Endodermal cell (in vitro differentiated cells): ENCODE data around the gene TMEM116. TPM values are rescaled to one million over a fixed set of nuclear protein-coding genes. Genes with fewer than 3 reads are reported as not detected.

ENCODE experiments used
- DNase-seq: peaks from one replicate; pipeline ENCODE4 v3.0.0-alpha.2; 2017
- H3K27ac ChIP-seq: 2 replicates; pipeline ENCODE4 v1.5.1; 2013; ENCODE audit warnings: mild to moderate bottlenecking, low read depth, low read length, moderate library complexity
- H3K27me3 ChIP-seq: 2 replicates; pipeline ENCODE4 v1.6.1; 2013; ENCODE audit warnings: mild to moderate bottlenecking, low read length, moderate library complexity; ENCODE audit not compliant: insufficient read depth, control insufficient read depth, poor library complexity, severe bottlenecking
- H3K36me3 ChIP-seq: 2 replicates; pipeline ENCODE4 v1.7.0; 2013; ENCODE audit warnings: mild to moderate bottlenecking, low read length, moderate library complexity; ENCODE audit not compliant: control insufficient read depth, insufficient read depth
- H3K4me1 ChIP-seq: one replicate; pipeline ENCODE4 v1.7.0; 2013; ENCODE audit warnings: low read length; ENCODE audit not compliant: control insufficient read depth, insufficient read depth
- H3K4me3 ChIP-seq: 2 replicates; pipeline ENCODE4 v1.5.1; 2013; ENCODE audit warnings: mild to moderate bottlenecking, low read length, moderate library complexity
- H3K9ac ChIP-seq: 2 replicates; pipeline ENCODE4 v1.6.1; 2013; ENCODE audit warnings: mild to moderate bottlenecking, low read length, moderate library complexity; ENCODE audit not compliant: poor library complexity, severe bottlenecking; ENCODE audit errors: extremely low read depth
- H3K9me3 ChIP-seq: 2 replicates; pipeline ENCODE4 v1.6.1; 2013; ENCODE audit warnings: mild to moderate bottlenecking, low read length, moderate library complexity; ENCODE audit not compliant: control insufficient read depth
- H3K27ac Mint-ChIP-seq: 2 replicates; pipeline ENCODE4 v1.8.0; 2020; ENCODE audit warnings: mixed read lengths
- H3K27me3 Mint-ChIP-seq: 2 replicates; pipeline ENCODE4 v1.8.0; 2021; ENCODE audit warnings: mild to moderate bottlenecking, mixed read lengths; ENCODE audit not compliant: insufficient read depth
- H3K36me3 Mint-ChIP-seq: 2 replicates; pipeline ENCODE4 v1.8.0; 2020; ENCODE audit warnings: low read depth, mixed read lengths
- H3K4me1 Mint-ChIP-seq: 2 replicates; pipeline ENCODE4 v1.8.0; 2020; ENCODE audit warnings: mixed read lengths
- H3K4me3 Mint-ChIP-seq: 2 replicates; pipeline ENCODE4 v1.8.0; 2020; ENCODE audit warnings: mild to moderate bottlenecking, moderate library complexity, mixed read lengths
- H3K9me3 Mint-ChIP-seq: 2 replicates; pipeline ENCODE4 v1.8.0; 2020; ENCODE audit warnings: mild to moderate bottlenecking, mixed read lengths
- WGBS, 2 experiments: methylation state at CpG; one replicate each; pipeline versions ENCODE4 v1.1.5 to v1.1.7; 2013; ENCODE audit warnings: missing lambda C conversion rate in 2 of 2, mixed read lengths in 1 of 2; ENCODE audit not compliant: insufficient coverage in 1 of 2, insufficient read length in 1 of 2; 5-methylcytosine and 5-hydroxymethylcytosine counted together
- total RNA-seq, 2 donors: library from RNA; stranded (reverse); fragmentation: NEBNext Ultra II Directional in 1 of 2; extraction: Animal tissue kit (Norgen Biotek cat#: 25700) in 1 of 2; gene quantifications; 2 replicates in 1 of 2; 3 replicates in 1 of 2; pipeline ENCODE4 v1.2.1, GENCODE V29; 2021
- TF ChIP-seq, protein P1 (sequence below): fragments of 200-600 bp; sonication (generic); conservative IDR thresholded peaks from 2 replicates; pipeline ENCODE4 v1.5.0; 2021; ENCODE audit warnings: antibody characterized with exemption, mild to moderate bottlenecking

TMEM116 gene
- total RNA-seq, 2 donors from 2014 or later, result 13.1 to 17.0 TPM

GRCh38 chr12:112008918-112009317 lies 4.0 kb downstream of the TMEM116 start:
- peaks cover 18% of the 10 kb centered on the region for H3K4me1 Mint-ChIP-seq
- no peaks in the 10 kb centered on the region for H3K27me3 ChIP-seq
- peaks cover 10% of the 10 kb centered on the region for H3K9me3 ChIP-seq
- H3K27me3 Mint-ChIP-seq, result no peaks in the 10 kb centered on the region
- 100% methylated on average over 1 of the region's 3 CpGs; no CpG with 5 or more reads in 1 of the 2 experiments for WGBS, 2 experiments
- peaks cover 6% of the 10 kb centered on the region for H3K36me3 Mint-ChIP-seq
- no peak overlapping the region for H3K9ac ChIP-seq
- H3K27ac ChIP-seq, result no peak overlapping the region
- no peaks in the 10 kb centered on the region for H3K9me3 Mint-ChIP-seq
- H3K27ac Mint-ChIP-seq, result no peak overlapping the region
- no peak overlapping the region for H3K4me3 ChIP-seq
- DNase-seq, result no peak
- H3K4me1 ChIP-seq, result no peaks in the 10 kb centered on the region
- TF ChIP-seq, protein P1, sequence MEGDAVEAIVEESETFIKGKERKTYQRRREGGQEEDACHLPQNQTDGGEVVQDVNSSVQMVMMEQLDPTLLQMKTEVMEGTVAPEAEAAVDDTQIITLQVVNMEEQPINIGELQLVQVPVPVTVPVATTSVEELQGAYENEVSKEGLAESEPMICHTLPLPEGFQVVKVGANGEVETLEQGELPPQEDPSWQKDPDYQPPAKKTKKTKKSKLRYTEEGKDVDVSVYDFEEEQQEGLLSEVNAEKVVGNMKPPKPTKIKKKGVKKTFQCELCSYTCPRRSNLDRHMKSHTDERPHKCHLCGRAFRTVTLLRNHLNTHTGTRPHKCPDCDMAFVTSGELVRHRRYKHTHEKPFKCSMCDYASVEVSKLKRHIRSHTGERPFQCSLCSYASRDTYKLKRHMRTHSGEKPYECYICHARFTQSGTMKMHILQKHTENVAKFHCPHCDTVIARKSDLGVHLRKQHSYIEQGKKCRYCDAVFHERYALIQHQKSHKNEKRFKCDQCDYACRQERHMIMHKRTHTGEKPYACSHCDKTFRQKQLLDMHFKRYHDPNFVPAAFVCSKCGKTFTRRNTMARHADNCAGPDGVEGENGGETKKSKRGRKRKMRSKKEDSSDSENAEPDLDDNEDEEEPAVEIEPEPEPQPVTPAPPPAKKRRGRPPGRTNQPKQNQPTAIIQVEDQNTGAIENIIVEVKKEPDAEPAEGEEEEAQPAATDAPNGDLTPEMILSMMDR, result no peak
- peaks cover 12% of the 10 kb centered on the region for H3K36me3 ChIP-seq
- no peak overlapping the region for H3K4me3 Mint-ChIP-seq

GRCh38 chr12:112007945-112008344 lies 5.0 kb downstream of the TMEM116 start:
- Mint-ChIP-seq H3K4me3 (no peak overlapping the region), H3K36me3 (peaks cover 12% of the 10 kb centered on the region), H3K27ac (no peak overlapping the region), H3K4me1 (peaks cover 18% of the 10 kb centered on the region), H3K27me3 (no peaks in the 10 kb centered on the region), H3K9me3 (peaks cover 3% of the 10 kb centered on the region)
- 89 to 95% methylated on average over 9 of the region's 9 CpGs for WGBS, 2 experiments
- Histone ChIP-seq H3K36me3 (peaks cover 19% of the 10 kb centered on the region), H3K9ac (no peak overlapping the region), H3K27me3 (no peaks in the 10 kb centered on the region), H3K9me3 (peaks cover 15% of the 10 kb centered on the region), H3K4me3 (no peak overlapping the region), H3K4me1 (no peaks in the 10 kb centered on the region), H3K27ac (no peak overlapping the region)
- DNase-seq, result no peak
- TF ChIP-seq, protein P1, result no peak

DNA sequence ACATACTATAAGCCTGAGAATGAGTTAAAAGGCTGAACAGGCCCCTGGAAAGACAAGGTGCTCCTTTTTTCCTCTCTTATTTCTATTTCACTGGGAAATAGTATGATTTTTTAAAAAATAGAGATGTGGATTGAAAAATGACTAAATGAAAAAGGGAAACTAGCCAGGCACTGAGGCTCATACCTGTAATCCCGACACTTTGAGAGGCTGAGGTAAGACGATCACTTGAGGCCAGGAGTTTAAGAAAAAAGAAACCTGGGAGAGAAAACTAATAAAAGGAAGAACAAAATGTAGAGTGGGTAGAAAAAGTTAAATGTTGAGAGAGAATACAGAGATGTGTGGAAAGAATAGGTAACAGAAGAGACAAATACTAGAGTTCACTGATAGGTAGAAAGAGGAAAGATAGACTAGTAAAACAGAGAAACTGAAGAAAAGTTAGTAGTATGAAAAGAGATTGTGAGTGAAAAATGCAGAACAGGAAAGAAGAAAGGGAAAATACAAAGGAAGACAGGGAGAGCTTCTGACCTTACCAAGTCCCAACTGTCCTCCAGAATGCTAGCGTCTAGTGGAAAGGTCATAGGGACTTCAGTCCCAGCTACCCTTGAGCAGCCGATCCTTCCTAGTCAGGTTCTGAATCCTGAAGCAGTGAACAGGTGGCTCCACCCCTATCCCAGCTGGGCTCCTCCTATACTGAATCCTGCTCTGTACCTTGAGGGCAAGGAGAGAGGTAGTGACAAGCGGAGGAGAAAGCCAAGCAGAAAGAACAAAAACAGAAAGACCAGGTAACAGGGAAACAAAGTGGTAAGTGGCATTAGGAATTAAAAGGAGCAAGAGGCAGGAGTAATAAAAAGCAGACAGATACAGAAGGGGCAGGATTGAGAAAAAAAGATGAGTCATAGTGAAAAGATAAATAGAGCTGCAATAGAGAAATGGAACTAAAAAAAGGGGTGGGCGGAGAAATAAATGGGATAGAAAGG lies 7.3 kb downstream of the TMEM116 start:
- Histone ChIP-seq H3K27me3 (no peaks in the 10 kb centered on the region), H3K4me1 (no peaks in the 10 kb centered on the region), H3K36me3 (peaks cover 20% of the 10 kb centered on the region), H3K4me3 (no peak overlapping the region), H3K9ac (no peak overlapping the region), H3K9me3 (peaks cover 9% of the 10 kb centered on the region), H3K27ac (no peak overlapping the region)
- TF ChIP-seq, protein P1, result no peak
- peaks cover 3% of the 10 kb centered on the region for H3K9me3 Mint-ChIP-seq
- no peak overlapping the region for H3K27ac Mint-ChIP-seq
- no peak overlapping the region for H3K4me3 Mint-ChIP-seq
- DNase-seq, result peak; percentile 91
- no peaks in the 10 kb centered on the region for H3K27me3 Mint-ChIP-seq
- peaks cover 12% of the 10 kb centered on the region for H3K36me3 Mint-ChIP-seq
- 77 to 98% methylated on average over 4 to 6 of the region's 6 CpGs for WGBS, 2 experiments
- H3K4me1 Mint-ChIP-seq, result peaks cover 7% of the 10 kb centered on the region
